Uterus (tissue), 4 donors: Measurements from ENCODE around the gene LIMCH1. TPM values are rescaled to one million over a fixed set of nuclear protein-coding genes. Genes with fewer than 3 reads are reported as not detected.

Experiments used
- DNase-seq, 2 donors: peaks; one replicate each; pipeline ENCODE4 v3.0.0-alpha.2; 2019 to 2020
- H3K27ac ChIP-seq, 2 donors: fragments of 200-600 bp; sonication (generic); 1 replicate in 1 of 2; 2 replicates in 1 of 2; pipeline ENCODE4 v1.5.1; 2016 to 2018
- H3K27me3 ChIP-seq, 2 donors: fragments of 200-600 bp; sonication (generic); one replicate each; pipeline ENCODE4 v1.5.1; 2018 to 2019; ENCODE audit warnings: control low read depth in 1 of 2
- H3K36me3 ChIP-seq, 2 donors: fragments of 200-600 bp; sonication (generic); one replicate each; pipeline ENCODE4 v1.5.1; 2019; ENCODE audit warnings: control low read depth in 1 of 2
- H3K4me1 ChIP-seq, 2 donors: fragments of 200-600 bp; sonication (generic); one replicate each; pipeline ENCODE4 v1.5.1; 2018 to 2019; ENCODE audit warnings: control low read depth in 1 of 2
- H3K4me3 ChIP-seq, 2 donors: fragments of 200-600 bp; sonication (generic); 1 replicate in 1 of 2; 2 replicates in 1 of 2; pipeline ENCODE4 v1.5.1; 2018 to 2019; ENCODE audit warnings: mild to moderate bottlenecking in 1 of 2
- H3K9me3 ChIP-seq, 2 donors: fragments of 200-600 bp; sonication (generic); one replicate each; pipeline ENCODE4 v1.5.1; 2019; ENCODE audit warnings: control low read depth in 1 of 2
- CTCF ChIP-seq, 4 experiments: fragments of 200-600 bp in 2 of 4; fragments of 450-650 bp in 2 of 4; sonication (generic) in 2 of 4; IDR thresholded peaks; one replicate each; pipeline ENCODE4 v1.5.1; 2016 to 2019; ENCODE audit warnings: antibody characterized with exemption in 4 of 4, mild to moderate bottlenecking in 2 of 4, moderate library complexity in 1 of 4
- POLR2A ChIP-seq, 2 donors: fragments of 450-650 bp; IDR thresholded peaks; one replicate each; pipeline ENCODE4 v1.6.1; 2016; ENCODE audit warnings: antibody characterized with exemption in 2 of 2, mild to moderate bottlenecking in 1 of 2, moderate library complexity in 1 of 2
- intact Hi-C: fragments of 100-400 bp; cut with DNase I; formaldehyde crosslinking; loops from one replicate; pipeline ENCODE4 v1.15.1; 2023; ENCODE audit warnings: low total_unique reads
- total RNA-seq, 4 donors: library from RNA; depleted of rRNA in 3 of 4; stranded (reverse); fragments of >200 nt in 3 of 4; gene quantifications; one replicate each; pipeline versions ENCODE4 v1.1.0 to v1.2.4, GENCODE V29; 2014 to 2023
- donor health status: DM: yes; HTN: yes; CAD: no.

LIMCH1 gene
- total RNA-seq, 4 donors from 2014 or later: 12.9 to 49.5 (median 28.2) TPM

GRCh38 chr4:41713768-41714167, 175.8 kb downstream of the LIMCH1 start:
- Histone ChIP-seq H3K27ac (no peak overlapping the region), H3K4me1 (no peaks in the 10 kb centered on the region), H3K4me3 (no peak overlapping the region), H3K27me3 (no peaks in the 10 kb centered on the region), H3K36me3 (no peaks in the 10 kb centered on the region), H3K9me3 (no peaks in the 10 kb centered on the region)
- no peak for TF ChIP-seq POLR2A (IDR thresholded peaks at IDR 0.05)
- no peak for TF ChIP-seq CTCF (IDR thresholded peaks at IDR 0.05)
- no peak for DNase-seq
- intact Hi-C loops: no loop called here

GRCh38 chr4:41714364-41715000, 176.5 kb downstream of the LIMCH1 start:
- Histone ChIP-seq H3K27me3 (no peaks in the 10 kb centered on the region), H3K27ac (no peak overlapping the region), H3K4me1 (no peaks in the 10 kb centered on the region), H3K36me3 (no peaks in the 10 kb centered on the region), H3K4me3 (no peak overlapping the region), H3K9me3 (no peaks in the 10 kb centered on the region)
- TF ChIP-seq CTCF (IDR thresholded peaks at IDR 0.05) (no peak), POLR2A (IDR thresholded peaks at IDR 0.05) (no peak)
- intact Hi-C loops: no loop called here
- DNase-seq: no peak

- intact Hi-C loops: no loop called here
- Histone ChIP-seq H3K27me3 (no peaks in the 10 kb centered on the region), H3K36me3 (no peaks in the 10 kb centered on the region), H3K27ac (no peak overlapping the region), H3K9me3 (no peaks in the 10 kb centered on the region), H3K4me1 (no peaks in the 10 kb centered on the region), H3K4me3 (no peak overlapping the region)
- no peak for DNase-seq
- TF ChIP-seq POLR2A (IDR thresholded peaks at IDR 0.05) (no peak), CTCF (IDR thresholded peaks at IDR 0.05) (no peak)
These were observed 177.2 kb downstream of the LIMCH1 start for GRCh38 chr4:41715155-41715554.

GRCh38 chr4:41718907-41719306, 180.9 kb downstream of the LIMCH1 start:
- intact Hi-C loops: no loop called here
- Histone ChIP-seq H3K27me3 (no peaks in the 10 kb centered on the region), H3K4me1 (no peaks in the 10 kb centered on the region), H3K9me3 (no peaks in the 10 kb centered on the region), H3K27ac (no peak overlapping the region), H3K4me3 (no peak overlapping the region), H3K36me3 (no peaks in the 10 kb centered on the region)
- no peak for DNase-seq
- no peak for TF ChIP-seq POLR2A (IDR thresholded peaks at IDR 0.05)

- Histone ChIP-seq H3K27me3 (no peaks in the 10 kb centered on the region), H3K9me3 (no peaks in the 10 kb centered on the region), H3K4me1 (no peaks in the 10 kb centered on the region), H3K36me3 (no peaks in the 10 kb centered on the region), H3K4me3 (no peak overlapping the region), H3K27ac (no peak overlapping the region)
- no peak for TF ChIP-seq POLR2A (IDR thresholded peaks at IDR 0.05)
- TF ChIP-seq CTCF (IDR thresholded peaks at IDR 0.05): no peak
- DNase-seq: no peak
- intact Hi-C loops: no loop called here
These were observed 181.5 kb downstream of the LIMCH1 start for GRCh38 chr4:41719417-41719816.

GRCh38 chr4:41722181-41722580, 184.2 kb downstream of the LIMCH1 start:
- Histone ChIP-seq H3K36me3 (no peaks in the 10 kb centered on the region), H3K4me3 (no peak overlapping the region), H3K4me1 (no peaks in the 10 kb centered on the region), H3K27me3 (no peaks in the 10 kb centered on the region), H3K27ac (no peak overlapping the region), H3K9me3 (no peaks in the 10 kb centered on the region)
- DNase-seq: no peak
- no peak for TF ChIP-seq POLR2A (IDR thresholded peaks at IDR 0.05)
- no peak for TF ChIP-seq CTCF (IDR thresholded peaks at IDR 0.05)
- intact Hi-C loops: no loop called here
